K562 (cell line): ENCODE results near the gene COPA. TPM values are rescaled to one million over a fixed set of nuclear protein-coding genes. Genes with fewer than 3 reads are reported as not detected.

ENCODE experiments used
- ATAC-seq: fragments of 200-7000 bp; cut with Tn5 transposase; 3 replicates; pipeline ENCODE4 v1.9.1; 2020; ENCODE audit warnings: moderate library complexity
- BruUV-seq: library from RNA; stranded (reverse); fragments of 400-500 nt; replicated peaks from 2 replicates; lab custom pipeline; 2021; lab: Mats Ljungman, UMichigan
- CTCF ChIA-PET: fragments of 300-600 bp; formaldehyde crosslinking; extraction: SDS; loops from one replicate; lab custom pipeline; 2021; ENCODE audit warnings: low intra/inter-chr PET ratio; lab: Yijun Ruan, JAX
- POLR2A ChIA-PET: fragments of 300-600, 350-650 bp; sonication (Branson Sonifier 250); formaldehyde crosslinking; extraction: SDS; loops from one replicate; lab custom pipeline; 2021; ENCODE audit warnings: antibody characterized with exemption, inconsistent platforms; lab: Yijun Ruan, JAX
- DNase-seq, 4 experiments: peaks; one replicate each; pipeline versions ENCODE4 v3.0.0 to v3.0.0-alpha.2; 2011 to 2018; ENCODE audit warnings: low spot score in 3 of 4, mixed read lengths in 3 of 4; ENCODE audit errors: extremely low read depth in 1 of 4
- FAIRE-seq: peaks from 2 replicates; lab custom pipeline; 2011; peaks lifted over from hg19 to GRCh38; lab: Jason Lieb, UNC
- H2AFZ ChIP-seq: 2 replicates; pipeline ENCODE4 v1.6.0; 2011; ENCODE audit warnings: low read depth, low read length, control low read depth, inconsistent platforms
- H3K27ac ChIP-seq: fragments of 200-600 bp; 3 replicates; pipeline ENCODE4 v1.8.0; 2011; ENCODE audit warnings: low read depth, mild to moderate bottlenecking, control low read depth, inconsistent platforms, low read length, moderate library complexity, mixed read lengths; ENCODE audit errors: extremely low read depth
- H3K27me3 ChIP-seq, 2 experiments: fragments of 300-600 bp in 1 of 2; 2 replicates in 1 of 2; 3 replicates in 1 of 2; pipeline versions ENCODE4 v1.6.0 to v1.8.0; 2011; ENCODE audit warnings: inconsistent platforms in 2 of 2, low read length in 2 of 2, mild to moderate bottlenecking in 1 of 2, mixed read lengths in 1 of 2, moderate library complexity in 1 of 2; ENCODE audit not compliant: control insufficient read depth in 2 of 2, insufficient read depth in 2 of 2
- H3K36me3 ChIP-seq: fragments of 300-600 bp; 3 replicates; pipeline ENCODE4 v1.8.0; 2011; ENCODE audit warnings: mild to moderate bottlenecking, low read length, inconsistent platforms; ENCODE audit not compliant: control insufficient read depth, insufficient read depth
- H3K4me1 ChIP-seq, 2 experiments: fragments of 200-600 bp in 1 of 2; replicated peaks in 1 of 2; 2 replicates in 1 of 2; 3 replicates in 1 of 2; pipeline versions ENCODE4 v1.5.1 to v1.8.0; 2011; ENCODE audit warnings: inconsistent platforms in 2 of 2, low read length in 2 of 2, mild to moderate bottlenecking in 1 of 2, mixed read lengths in 1 of 2, moderate library complexity in 1 of 2; ENCODE audit not compliant: control insufficient read depth in 2 of 2, insufficient read depth in 2 of 2
- H3K4me2 ChIP-seq: 2 replicates; pipeline ENCODE4 v1.6.1; 2011; ENCODE audit warnings: low read length, control low read depth, inconsistent platforms, mixed read lengths; ENCODE audit not compliant: insufficient read depth
- H3K4me3 ChIP-seq: fragments of 200-600 bp; sonication (generic), shearing (Covaris generic); 2 replicates; pipeline ENCODE4 v1.5.1; 2016; ENCODE audit warnings: control low read depth, inconsistent platforms
- H3K79me2 ChIP-seq: fragments of 200-600 bp; 3 replicates; pipeline ENCODE4 v1.8.0; 2011; ENCODE audit warnings: low read length, inconsistent platforms; ENCODE audit not compliant: control insufficient read depth, insufficient read depth
- H3K9ac ChIP-seq, 2 experiments: 2 replicates each; pipeline versions ENCODE4 v1.6.0 to v1.6.1; 2011; ENCODE audit warnings: low read depth in 2 of 2, low read length in 2 of 2, control low read depth in 1 of 2, inconsistent platforms in 1 of 2, mild to moderate bottlenecking in 1 of 2, mixed read lengths in 1 of 2; ENCODE audit not compliant: insufficient read depth in 1 of 2
- H3K9me1 ChIP-seq: one replicate; pipeline ENCODE4 v1.6.0; 2011; ENCODE audit warnings: inconsistent platforms, mild to moderate bottlenecking, low read length, moderate library complexity; ENCODE audit not compliant: control insufficient read depth, insufficient read depth
- H3K9me3 ChIP-seq: replicated peaks from 2 replicates; pipeline ENCODE4 v1.5.1; 2011; ENCODE audit warnings: low read depth, low read length, inconsistent platforms; ENCODE audit not compliant: control insufficient read depth, insufficient read depth
- H4K20me1 ChIP-seq: replicated peaks from 2 replicates; pipeline ENCODE4 v1.6.1; 2011; ENCODE audit warnings: low read length, inconsistent platforms, mixed read lengths; ENCODE audit not compliant: control insufficient read depth, insufficient read depth
- ETV1 ChIP-seq: fragments of 450-650 bp; conservative IDR thresholded peaks from 2 replicates; pipeline ENCODE4 v1.6.1; 2016; ENCODE audit warnings: missing genetic modification characterization, control low read depth, low read depth, missing compliant biosample characterization
- MXI1 ChIP-seq: IDR thresholded peaks from 2 replicates; pipeline ENCODE4 v1.6.1; 2011; ENCODE audit warnings: low read depth, mild to moderate bottlenecking, improper control_type of control experiment, low read length
- RAD21 ChIP-seq, 2 experiments: fragments of 250-450 bp in 1 of 2; fragments of 450-650 bp in 1 of 2; sonication (Bioruptor Pico) in 1 of 2; formaldehyde crosslinking in 1 of 2; IDR thresholded peaks in 1 of 2; conservative IDR thresholded peaks in 1 of 2; 2 replicates each; pipeline versions ENCODE4 v1.4.0 to v1.8.0; 2020 to 2022; ENCODE audit warnings: mild to moderate bottlenecking in 2 of 2, moderate library complexity in 1 of 2
- SMAD2 ChIP-seq: fragments of 150-350 bp; IDR thresholded peaks from 2 replicates; pipeline ENCODE4 v1.6.1; 2014; ENCODE audit warnings: low read depth, mild to moderate bottlenecking, low read length
- SP2 ChIP-seq: IDR thresholded peaks from 2 replicates; pipeline ENCODE4 v1.6.1; 2011; ENCODE audit warnings: mild to moderate bottlenecking, low read depth, low read length, moderate library complexity; ENCODE audit not compliant: poor library complexity, severe bottlenecking; ENCODE audit errors: extremely low read depth
- TBP ChIP-seq: optimal IDR thresholded peaks from 2 replicates; pipeline ENCODE3; 2011; ENCODE audit warnings: low read depth, low read length, improper control_type of control experiment
- ZC3H11A ChIP-seq: IDR thresholded peaks from 2 replicates; pipeline ENCODE4 v1.6.1; 2012; ENCODE audit warnings: low read depth, low read length, improper control_type of control experiment
- WGBS: fragments of 100-300 bp; shearing (Covaris generic); methylation state at CpG from one replicate; pipeline ENCODE4 v1.1.6; 2016; ENCODE audit warnings: low coverage, mixed read lengths; ENCODE audit not compliant: insufficient coverage; ENCODE audit errors: missing lambda C conversion rate; 5-methylcytosine and 5-hydroxymethylcytosine counted together
- in situ Hi-C: fragments of 300-500 bp; cut with MboI; formaldehyde crosslinking; loops from 4 replicates; pipeline ENCODE4 v1.15.0; 2018; ENCODE audit warnings: inconsistent platforms, mixed read lengths
- intact Hi-C: fragments of 100-400 bp; cut with micrococcal nuclease; formaldehyde crosslinking; loops from 2 replicates; pipeline ENCODE4 v1.14.2; 2022
- polyA plus RNA-seq, 8 experiments: library from polyadenylated mRNA; depleted of rRNA in 4 of 8; stranded (reverse) in 5 of 8; unstranded in 3 of 8; fragments of >200 nt; fragmentation: Nextera tagmentation in 2 of 8; fragmentation: Illumina TruSeq in 1 of 8; extraction: Ambion mirVana in 2 of 8; extraction: Trizol in 1 of 8; gene quantifications; 2 replicates each; pipeline versions ENCODE4 v1.2.1 to v1.2.3, GENCODE V29; 2011 to 2014; ENCODE audit warnings: inconsistent platforms in 1 of 8, missing spikeins in 1 of 8
- total RNA-seq, 7 experiments: library from RNA; depleted of rRNA in 6 of 7; stranded (reverse); fragments of >200 nt in 6 of 7; fragmentation: Illumina TruSeq in 2 of 7; extraction: Trizol in 2 of 7; gene quantifications; 2 replicates each; pipeline versions ENCODE4 v1.2.1 to v1.2.3, GENCODE V29; 2011 to 2021; ENCODE audit warnings: low replicate concordance in 1 of 7
- TF ChIP-seq, protein P1 (sequence below): sonication (generic); formaldehyde crosslinking; IDR thresholded peaks from 2 replicates; pipeline ENCODE4 v1.8.0; 2022; ENCODE audit warnings: missing genetic modification reagents, mild to moderate bottlenecking, borderline replicate concordance

COPA gene
- total and polyA plus RNA-seq, 9 of the 15 experiments (the other 6 are each of a cell fraction or from before 2014, with no cell fraction given), result 49.8 to 222 (median 110) TPM

DNA sequence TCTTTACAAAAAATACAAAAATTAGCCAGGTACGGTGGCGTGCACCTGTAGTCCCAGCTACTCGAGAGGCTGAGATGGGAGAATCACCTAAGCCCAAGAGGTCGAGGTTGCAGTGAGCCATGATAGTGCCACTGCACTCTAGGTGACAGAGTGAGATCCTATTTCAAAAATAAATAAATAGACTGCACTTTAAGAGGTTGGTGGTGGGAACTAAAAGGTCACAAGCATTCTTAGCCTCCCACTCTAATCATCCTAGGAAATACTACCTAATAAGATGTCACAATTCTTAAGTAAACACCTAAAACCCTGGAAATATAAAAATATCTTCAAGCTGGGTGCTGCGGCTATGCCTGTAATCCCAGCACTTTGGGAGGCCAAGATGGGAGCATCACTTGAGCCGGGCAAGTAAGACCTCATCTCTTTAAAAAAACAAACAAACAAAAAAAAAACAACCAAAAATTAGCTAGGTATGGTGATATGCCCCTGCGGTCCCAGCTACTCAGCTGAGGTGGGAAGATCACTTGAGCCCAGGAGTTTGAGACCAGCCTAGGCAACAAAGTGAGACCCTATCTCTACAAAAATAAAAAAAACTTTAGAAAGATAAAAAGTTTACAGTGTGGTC, 84.8 kb downstream of the COPA start:
- in situ Hi-C loops, result no loop called here
- H3K4me3 ChIP-seq, result no peak overlapping the region
- no peak for ATAC-seq
- WGBS, result 91% methylated on average over 7 of the region's 7 CpGs
- intact Hi-C loops, result no loop called here
- POLR2A ChIA-PET, result interaction anchor here (0.6 to 1.0 kb wide), 2 partner anchors 14 to 118 kb away, joined by 3 read pairs; no protein-coding TSS in a partner anchor
- H3K36me3 ChIP-seq, result peaks cover 39% of the 10 kb centered on the region
- FAIRE-seq, result no peak
- H3K9ac ChIP-seq, result no peak overlapping the region
- no peaks in the 10 kb centered on the region for H3K27me3 ChIP-seq
- H3K4me1 ChIP-seq, result peaks cover 2 to 12% of the 10 kb centered on the region in 2 experiments; a peak in 3 of 5 replicates
- no peaks in the 10 kb centered on the region for H4K20me1 ChIP-seq
- peaks cover 61% of the 10 kb centered on the region for H3K79me2 ChIP-seq
- no peak overlapping the region for H3K4me2 ChIP-seq
- CTCF ChIA-PET, result no interaction called here
- H3K9me3 ChIP-seq, result no peaks in the 10 kb centered on the region
- no peak overlapping the region for H2AFZ ChIP-seq
- no peak for DNase-seq
- no TSS peak for BruUV-seq
- TF ChIP-seq, protein P1, sequence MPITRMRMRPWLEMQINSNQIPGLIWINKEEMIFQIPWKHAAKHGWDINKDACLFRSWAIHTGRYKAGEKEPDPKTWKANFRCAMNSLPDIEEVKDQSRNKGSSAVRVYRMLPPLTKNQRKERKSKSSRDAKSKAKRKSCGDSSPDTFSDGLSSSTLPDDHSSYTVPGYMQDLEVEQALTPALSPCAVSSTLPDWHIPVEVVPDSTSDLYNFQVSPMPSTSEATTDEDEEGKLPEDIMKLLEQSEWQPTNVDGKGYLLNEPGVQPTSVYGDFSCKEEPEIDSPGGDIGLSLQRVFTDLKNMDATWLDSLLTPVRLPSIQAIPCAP (CRISPR knock-in tag), result no peak
- TF ChIP-seq SMAD2 (no peak), RAD21 (CRISPR knock-in tag; conservative IDR thresholded peaks at IDR 0.05 in 1 of 2, IDR thresholded peaks at IDR 0.05 in 1 of 2) (no peak), ETV1 (tag) (no peak), MXI1 (no peak), SP2 (no peak), TBP (no peak), ZC3H11A (no peak)
- no peak overlapping the region for H3K27ac ChIP-seq
- no peaks in the 10 kb centered on the region for H3K9me1 ChIP-seq
